GM19043 (cell line): Measurements from ENCODE around the gene ESPNL.

Source experiments
- ATAC-seq: cut with Tn5 transposase; IDR thresholded peaks from one replicate; pipeline ENCODE4 v1.9.1; 2021; ENCODE audit warnings: low read depth; ENCODE audit not compliant: unreplicated experiment

The ESPNL gene

GRCh38 chr2:238155051-238155760 is 55.1 kb downstream of the ESPNL start:
- ATAC-seq = no peak

- no peak for ATAC-seq
These were observed 55.9 kb downstream of the ESPNL start for GRCh38 chr2:238155761-238156694.

- no peak for ATAC-seq
These were observed 57.4 kb downstream of the ESPNL start for GRCh38 chr2:238157506-238158017.

- no peak for ATAC-seq
These were observed 57.9 kb downstream of the ESPNL start for GRCh38 chr2:238158018-238158508.

- ATAC-seq = no peak
These were observed 58.5 kb downstream of the ESPNL start, which contains the start of gene ERFE for GRCh38 chr2:238158509-238159070. Gene ERFE (plus strand): TSS chr2:238158970. CDS start chr2:238159008, 38 bp downstream.

- ATAC-seq = no peak
These were observed 59.0 kb downstream of the ESPNL start for GRCh38 chr2:238159071-238159539.

- no peak for ATAC-seq
These were observed 59.6 kb downstream of the ESPNL start for GRCh38 chr2:238159661-238160205.

GRCh38 chr2:238160206-238161129 is 60.3 kb downstream of the ESPNL start:
- no peak for ATAC-seq

- no peak for ATAC-seq
These were observed 61.3 kb downstream of the ESPNL start for GRCh38 chr2:238161291-238162051.

GRCh38 chr2:238162251-238162845 is 62.2 kb downstream of the ESPNL start:
- no peak for ATAC-seq

GRCh38 chr2:238162846-238163441 is 62.8 kb downstream of the ESPNL start:
- ATAC-seq = no peak

- no peak for ATAC-seq
These were observed 63.5 kb downstream of the ESPNL start for GRCh38 chr2:238163481-238164198.

- no peak for ATAC-seq
These were observed 64.8 kb downstream of the ESPNL start for GRCh38 chr2:238164906-238165287.

- ATAC-seq = no peak
These were observed 65.3 kb downstream of the ESPNL start for GRCh38 chr2:238165288-238165921.

- no peak for ATAC-seq
These were observed 66.5 kb downstream of the ESPNL start for GRCh38 chr2:238166391-238167343.

GRCh38 chr2:238167344-238167715 is 67.2 kb downstream of the ESPNL start:
- ATAC-seq = no peak
